Stimulated activated CD8-positive, alpha-beta memory T cell treated with anti-CD3 and anti-CD28 coated beads, Interleukin-4, amount 100 ng/mL, for 24 hours (primary cell): Measurements from ENCODE around the gene CEACAM4.

ENCODE experiments used
- DNase-seq: peaks from one replicate; pipeline ENCODE4 v3.0.0-alpha.2; 2020; ENCODE audit warnings: low read depth

Gene CEACAM4

GRCh38 chr19:41617941-41618730, 8.7 kb downstream of the CEACAM4 start:
- DNase-seq = no peak

GRCh38 chr19:41616792-41617621, 9.9 kb downstream of the CEACAM4 start:
- DNase-seq = no peak

DNA sequence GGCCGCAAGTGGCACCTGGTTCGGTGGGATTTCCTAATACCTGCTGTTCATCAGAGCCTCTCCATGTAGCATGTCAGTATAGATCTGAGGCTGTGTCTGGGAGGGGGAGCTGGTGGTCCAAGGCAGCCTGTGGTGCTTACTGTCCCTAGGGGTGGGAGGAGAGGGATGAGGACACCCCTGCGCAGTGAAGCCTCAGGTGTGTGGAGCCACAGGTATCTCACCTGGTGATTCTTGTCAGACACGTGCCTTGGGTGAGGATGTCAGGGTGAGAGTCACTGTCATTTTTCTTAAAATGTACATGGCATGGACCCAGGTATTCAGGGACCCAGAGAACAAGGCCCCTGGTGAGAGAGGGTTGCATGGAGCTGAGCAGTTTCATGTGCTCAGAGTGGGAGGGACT, 11.7 kb downstream of the CEACAM4 start:
- no peak for DNase-seq

GRCh38 chr19:41612483-41612882, 14.4 kb downstream of the CEACAM4 start:
- no peak for DNase-seq

- DNase-seq = no peak
These were observed 16.1 kb downstream of the CEACAM4 start for GRCh38 chr19:41610789-41611188.

GRCh38 chr19:41607668-41608067, 19.2 kb downstream of the CEACAM4 start:
- DNase-seq = no peak

GRCh38 chr19:41606215-41606837, 20.5 kb downstream of the CEACAM4 start:
- no peak for DNase-seq

- DNase-seq = no peak
These were observed 22.0 kb downstream of the CEACAM4 start for GRCh38 chr19:41604831-41605230.

DNA sequence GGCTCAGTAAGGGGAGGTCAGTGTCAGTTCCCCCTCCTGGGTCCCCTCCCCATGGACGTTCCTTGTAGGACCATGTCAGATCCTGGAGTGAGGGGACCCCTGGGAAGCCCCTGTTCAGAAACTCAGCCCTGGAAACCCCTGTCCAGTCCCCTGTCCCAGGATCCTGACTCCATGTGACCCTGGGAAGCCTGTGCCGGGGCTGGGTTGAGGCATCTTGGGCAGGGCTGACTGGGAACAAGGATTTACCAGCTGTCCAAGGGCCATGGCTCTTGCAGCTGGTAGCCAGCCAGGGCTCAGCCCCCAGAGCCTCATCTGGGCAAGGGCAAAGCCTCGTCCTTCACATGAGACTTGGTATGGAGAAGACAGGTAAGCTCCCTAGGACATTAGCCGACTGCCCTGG, 25.1 kb downstream of the CEACAM4 start:
- DNase-seq = no peak

GRCh38 chr19:41599175-41599966, 27.5 kb downstream of the CEACAM4 start:
- no peak for DNase-seq

DNA sequence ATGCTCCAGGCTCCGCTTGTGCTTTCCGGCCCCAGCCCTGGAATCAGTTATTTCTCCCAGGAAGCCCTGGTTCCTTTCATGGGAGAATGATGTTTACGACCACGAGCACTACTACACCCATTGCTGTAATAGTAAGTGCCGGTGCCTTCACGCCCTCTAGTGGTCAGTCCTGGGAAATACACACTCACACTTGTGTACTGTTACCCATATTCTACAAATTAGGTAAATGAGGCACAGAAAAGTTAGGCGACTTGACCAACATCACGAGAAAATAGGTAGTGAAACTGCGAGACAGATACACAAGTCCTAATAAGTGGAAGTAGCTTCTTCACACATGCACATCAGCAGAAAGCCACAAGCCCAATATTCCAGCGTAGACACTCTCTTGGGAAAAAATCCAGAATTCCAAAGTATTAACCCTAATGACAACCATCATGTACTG, 29.3 kb downstream of the CEACAM4 start:
- peak; percentile 55 for DNase-seq

DNA sequence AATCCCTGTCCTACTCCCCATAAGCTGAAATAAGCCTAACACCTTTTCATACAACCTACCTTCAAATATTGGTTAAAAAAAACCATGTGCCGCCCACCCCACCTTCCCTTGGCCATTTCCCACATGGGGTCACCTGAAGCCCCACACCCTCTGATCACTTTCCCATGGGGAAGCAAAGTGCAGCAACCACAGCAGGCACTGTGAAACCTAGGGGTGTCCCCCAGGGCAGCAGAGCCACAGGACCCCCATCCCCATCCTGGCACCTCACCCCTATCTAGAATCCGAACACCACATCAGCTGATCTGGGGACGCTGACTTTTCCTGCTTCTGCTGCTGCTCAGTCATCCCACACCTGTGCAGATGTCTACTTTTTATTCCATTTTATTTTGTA, 31.0 kb downstream of the CEACAM4 start:
- DNase-seq = no peak

GRCh38 chr19:41595258-41595889, 31.5 kb downstream of the CEACAM4 start:
- peak; percentile 38 for DNase-seq

DNA sequence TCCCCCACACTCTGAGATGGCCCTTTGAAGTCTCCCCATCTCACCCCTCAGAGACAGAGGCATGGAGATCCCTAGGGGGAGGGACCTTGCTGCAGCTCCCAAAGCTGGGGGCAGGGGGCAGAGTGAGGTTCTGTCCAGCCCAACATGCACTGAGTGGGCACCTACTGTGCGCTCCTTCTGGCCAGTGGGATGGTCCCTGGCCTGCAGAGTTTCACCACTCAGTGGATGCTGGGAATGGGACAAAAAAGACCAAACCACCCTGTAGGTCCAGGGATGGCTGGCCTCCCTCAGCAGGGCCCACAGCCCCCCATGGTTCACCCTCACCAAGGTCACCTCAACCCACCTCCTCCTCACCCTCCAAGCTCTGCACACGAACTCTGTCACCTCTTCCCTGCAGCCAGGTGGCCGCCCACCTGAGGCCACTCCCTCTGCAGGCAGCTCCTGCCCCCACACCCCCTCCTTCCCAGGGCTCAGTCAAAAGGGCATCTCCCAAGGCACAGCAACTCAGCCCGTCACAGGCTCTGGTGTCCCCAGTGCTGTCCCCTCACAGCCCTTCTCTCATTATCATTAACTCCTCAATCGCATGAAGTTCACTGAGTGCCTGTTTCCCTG, 34.8 kb downstream of the CEACAM4 start:
- DNase-seq = no peak

DNA sequence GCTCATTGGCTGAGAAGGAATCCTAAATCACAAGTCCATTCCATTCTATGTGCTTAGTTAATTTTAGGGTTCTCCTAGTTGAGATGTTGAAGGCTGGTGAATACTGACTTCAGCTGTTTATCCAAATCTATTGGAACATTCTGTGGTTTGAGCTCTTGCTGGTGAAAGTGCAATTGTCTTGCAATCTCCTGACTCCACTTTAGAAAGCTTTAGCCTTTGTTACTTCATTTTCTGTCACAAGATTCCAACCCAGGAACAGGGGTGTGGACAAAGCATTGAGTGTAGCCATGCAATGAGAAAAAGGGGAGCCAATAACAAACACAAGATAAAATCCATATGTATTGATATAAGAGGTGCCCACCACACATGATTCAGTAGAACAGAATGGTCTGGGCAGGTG, 35.9 kb downstream of the CEACAM4 start:
- DNase-seq = no peak

DNA sequence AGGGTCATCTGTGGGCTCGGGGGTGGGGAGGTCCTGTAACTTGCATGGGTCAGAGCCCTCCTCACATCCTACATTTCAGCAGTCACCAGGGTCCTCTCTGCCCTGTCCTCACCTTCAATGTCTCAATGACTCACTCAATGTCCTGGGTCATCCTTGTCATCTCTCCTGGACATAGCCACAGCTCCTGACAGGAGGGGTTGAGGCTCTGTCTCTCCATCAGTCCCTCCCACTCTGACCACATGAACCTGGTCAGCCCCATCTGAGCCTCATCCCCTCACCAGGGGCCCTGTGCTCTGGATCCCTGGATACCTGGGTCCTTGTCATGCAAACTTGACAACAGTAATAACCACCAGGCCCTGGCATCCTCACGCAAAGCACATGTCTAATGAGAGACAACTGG, 37.5 kb downstream of the CEACAM4 start:
- DNase-seq = no peak

GRCh38 chr19:41588497-41589209, 38.2 kb downstream of the CEACAM4 start:
- no peak for DNase-seq

DNA sequence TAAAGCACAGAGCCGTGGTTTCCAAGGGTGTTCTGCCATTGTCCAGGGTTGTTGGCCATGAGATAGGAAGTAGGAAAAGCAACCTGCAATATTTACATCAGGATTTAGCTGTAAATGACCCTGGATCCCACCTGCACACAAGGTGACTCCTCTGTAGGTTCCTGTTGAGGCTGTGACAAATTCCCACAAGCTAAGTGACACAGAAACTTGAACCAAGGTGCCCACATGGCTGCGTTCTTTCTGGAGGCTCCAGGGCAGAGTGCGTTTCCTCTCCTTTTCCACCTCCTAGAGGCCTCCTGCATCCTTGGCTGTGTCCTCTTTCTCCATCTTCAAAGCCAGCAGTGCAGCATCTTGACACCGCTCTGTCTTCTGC, 39.0 kb downstream of the CEACAM4 start:
- DNase-seq = no peak

DNA sequence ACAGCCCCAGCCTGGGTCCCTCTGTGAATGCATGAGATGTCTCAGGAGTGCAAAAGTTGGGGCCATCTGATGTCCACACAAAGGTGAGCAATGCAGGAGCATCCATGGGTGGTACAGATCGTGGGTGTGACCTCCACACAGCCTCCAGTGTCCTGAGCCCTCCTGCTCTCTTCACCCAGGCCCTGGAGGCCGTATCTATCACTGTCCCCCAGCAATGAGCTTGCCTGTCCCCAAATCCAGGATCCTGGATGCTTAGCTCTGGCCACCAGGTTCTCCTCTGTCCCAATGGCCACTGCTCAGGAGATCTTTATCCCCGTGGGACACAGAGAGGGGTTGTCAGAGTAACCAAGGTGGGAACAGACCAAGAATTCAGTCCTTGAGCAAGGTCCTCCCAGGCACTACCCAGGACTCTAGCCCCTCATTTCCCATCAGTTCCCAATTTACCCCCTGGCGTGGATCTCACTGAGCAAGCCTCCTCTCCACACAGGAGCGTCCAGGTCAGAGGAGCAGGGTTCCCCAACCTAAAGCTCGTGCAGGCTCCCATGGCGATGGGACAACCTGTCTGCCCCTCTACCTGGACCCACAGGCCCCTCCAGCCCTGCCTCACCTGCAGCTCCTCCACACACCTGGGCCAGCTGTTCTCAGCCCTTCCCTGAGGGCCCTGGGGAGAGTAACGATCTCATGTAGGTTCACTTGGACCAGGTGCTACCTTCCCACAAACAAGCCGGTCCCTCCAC, 39.6 kb downstream of the CEACAM4 start:
- DNase-seq = no peak

- DNase-seq = no peak
These were observed 40.8 kb downstream of the CEACAM4 start for GRCh38 chr19:41586064-41586463.
